GM13976 (cell line): ENCODE results near the gene PPARD.

Experiments used
- DNase-seq: peaks from one replicate; pipeline ENCODE4 v3.0.0; 2012; ENCODE audit warnings: low spot score
- in situ Hi-C: fragments of 300-500 bp; cut with MboI; formaldehyde crosslinking; loops from one replicate; pipeline ENCODE4 v1.12.0; 2022; ENCODE audit warnings: low sequenced_read_pairs, mixed read lengths, inconsistent platforms; ENCODE audit not compliant: unreplicated experiment
- TF ChIP-seq, protein P1 (sequence below): IDR thresholded peaks from 2 replicates; pipeline ENCODE4 v1.5.1; 2012; ENCODE audit warnings: borderline replicate concordance, mild to moderate bottlenecking; ENCODE audit not compliant: insufficient read depth; ENCODE audit errors: extremely low read depth, missing control alignments, control extremely low read depth

The PPARD gene

DNA sequence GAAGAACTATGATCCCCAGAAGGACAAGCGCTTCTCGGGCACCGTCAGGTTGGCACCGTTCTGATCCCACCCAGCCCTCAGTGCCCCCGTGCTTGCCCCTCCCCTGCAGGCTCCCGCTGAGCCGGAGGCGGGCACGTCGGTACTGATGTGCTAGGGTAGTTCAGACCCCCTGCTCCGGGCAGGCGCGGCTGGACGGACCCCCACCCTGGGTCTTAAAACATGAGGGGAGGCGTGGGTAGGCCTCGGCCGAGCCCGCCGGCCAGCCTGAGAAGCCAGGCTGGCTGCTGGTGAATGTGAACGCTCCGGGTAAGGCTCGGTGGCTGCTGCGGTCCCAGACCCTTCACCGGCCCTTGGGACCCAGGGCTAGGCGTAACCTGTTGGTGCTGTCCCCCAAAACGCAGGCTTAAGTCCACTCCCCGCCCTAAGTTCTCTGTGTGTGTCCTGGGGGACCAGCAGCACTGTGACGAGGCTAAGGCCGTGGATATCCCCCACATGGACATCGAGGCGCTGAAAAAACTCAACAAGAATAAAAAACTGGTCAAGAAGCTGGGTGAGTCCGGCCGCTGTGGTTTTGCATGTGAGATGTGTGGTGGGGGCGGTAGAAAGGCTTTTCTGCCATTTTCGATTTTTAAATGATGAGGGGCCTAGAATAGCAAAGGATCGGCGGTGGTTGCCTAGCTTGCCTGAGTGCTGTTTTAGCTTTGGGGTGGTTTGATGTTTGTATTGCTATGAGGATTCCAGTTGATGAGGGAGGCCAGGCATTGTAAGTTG lies 126.8 kb downstream of the PPARD start:
- TF ChIP-seq, protein P1, sequence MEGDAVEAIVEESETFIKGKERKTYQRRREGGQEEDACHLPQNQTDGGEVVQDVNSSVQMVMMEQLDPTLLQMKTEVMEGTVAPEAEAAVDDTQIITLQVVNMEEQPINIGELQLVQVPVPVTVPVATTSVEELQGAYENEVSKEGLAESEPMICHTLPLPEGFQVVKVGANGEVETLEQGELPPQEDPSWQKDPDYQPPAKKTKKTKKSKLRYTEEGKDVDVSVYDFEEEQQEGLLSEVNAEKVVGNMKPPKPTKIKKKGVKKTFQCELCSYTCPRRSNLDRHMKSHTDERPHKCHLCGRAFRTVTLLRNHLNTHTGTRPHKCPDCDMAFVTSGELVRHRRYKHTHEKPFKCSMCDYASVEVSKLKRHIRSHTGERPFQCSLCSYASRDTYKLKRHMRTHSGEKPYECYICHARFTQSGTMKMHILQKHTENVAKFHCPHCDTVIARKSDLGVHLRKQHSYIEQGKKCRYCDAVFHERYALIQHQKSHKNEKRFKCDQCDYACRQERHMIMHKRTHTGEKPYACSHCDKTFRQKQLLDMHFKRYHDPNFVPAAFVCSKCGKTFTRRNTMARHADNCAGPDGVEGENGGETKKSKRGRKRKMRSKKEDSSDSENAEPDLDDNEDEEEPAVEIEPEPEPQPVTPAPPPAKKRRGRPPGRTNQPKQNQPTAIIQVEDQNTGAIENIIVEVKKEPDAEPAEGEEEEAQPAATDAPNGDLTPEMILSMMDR = no peak
- DNase-seq = no peak
- in situ Hi-C loops = no loop called here

DNA sequence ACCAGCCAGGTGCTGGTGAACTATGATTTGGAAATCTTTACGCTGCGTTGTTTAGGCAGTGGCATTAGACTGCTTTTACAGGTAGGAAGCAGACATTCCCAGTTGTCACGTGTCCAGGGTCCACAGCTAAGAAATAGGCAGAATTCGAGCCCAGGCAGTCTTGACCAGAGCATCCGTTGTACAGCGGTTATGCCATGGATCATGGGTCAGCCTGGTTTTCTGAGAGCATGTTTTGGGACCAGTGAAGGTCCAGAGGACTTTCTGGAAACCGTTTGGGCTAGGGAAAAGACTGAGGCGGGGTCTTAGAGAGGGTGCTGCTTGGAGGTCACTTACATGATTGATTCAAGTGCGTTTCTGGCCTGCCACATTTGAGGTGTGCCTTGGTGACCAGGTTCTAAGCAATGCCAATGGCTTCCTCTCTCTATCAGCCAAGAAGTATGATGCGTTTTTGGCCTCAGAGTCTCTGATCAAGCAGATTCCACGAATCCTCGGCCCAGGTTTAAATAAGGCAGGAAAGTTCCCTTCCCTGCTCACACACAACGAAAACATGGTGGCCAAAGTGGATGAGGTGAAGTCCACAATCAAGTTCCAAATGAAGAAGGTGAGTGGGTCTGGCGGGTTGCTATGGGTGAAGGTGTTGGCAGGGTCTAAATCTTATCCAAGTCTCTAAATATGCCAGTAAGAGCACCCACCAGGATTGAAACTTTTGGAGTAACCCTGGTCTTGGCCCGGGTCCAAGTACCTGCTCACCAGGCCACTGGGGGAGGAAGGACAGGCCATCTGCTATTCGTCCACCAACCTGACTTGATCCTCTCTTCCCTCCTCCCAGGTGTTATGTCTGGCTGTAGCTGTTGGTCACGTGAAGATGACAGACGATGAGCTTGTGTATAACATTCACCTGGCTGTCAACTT lies 127.6 kb downstream of the PPARD start:
- in situ Hi-C loops = no loop called here
- DNase-seq = no peak
- TF ChIP-seq, protein P1 = no peak

DNA sequence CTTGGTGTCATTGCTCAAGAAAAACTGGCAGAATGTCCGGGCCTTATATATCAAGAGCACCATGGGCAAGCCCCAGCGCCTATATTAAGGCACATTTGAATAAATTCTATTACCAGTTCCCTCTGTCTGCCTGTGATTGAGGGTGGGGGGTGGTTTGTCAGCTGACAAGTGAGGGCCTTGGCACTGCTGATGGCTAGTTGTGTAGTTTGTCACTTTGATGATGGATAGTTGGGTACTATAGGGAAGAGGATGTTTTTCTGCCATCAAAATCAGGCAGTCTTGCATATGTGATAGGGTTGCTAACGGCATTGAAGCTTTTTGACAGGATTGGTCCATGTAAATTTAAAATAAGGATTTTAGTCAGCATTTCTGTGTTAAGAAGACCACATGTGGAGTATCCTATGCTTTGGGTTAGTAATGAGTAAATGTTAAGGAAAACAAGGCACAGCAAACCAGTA lies 128.3 kb downstream of the PPARD start:
- TF ChIP-seq, protein P1 = no peak
- in situ Hi-C loops = no loop called here
- no peak for DNase-seq

DNA sequence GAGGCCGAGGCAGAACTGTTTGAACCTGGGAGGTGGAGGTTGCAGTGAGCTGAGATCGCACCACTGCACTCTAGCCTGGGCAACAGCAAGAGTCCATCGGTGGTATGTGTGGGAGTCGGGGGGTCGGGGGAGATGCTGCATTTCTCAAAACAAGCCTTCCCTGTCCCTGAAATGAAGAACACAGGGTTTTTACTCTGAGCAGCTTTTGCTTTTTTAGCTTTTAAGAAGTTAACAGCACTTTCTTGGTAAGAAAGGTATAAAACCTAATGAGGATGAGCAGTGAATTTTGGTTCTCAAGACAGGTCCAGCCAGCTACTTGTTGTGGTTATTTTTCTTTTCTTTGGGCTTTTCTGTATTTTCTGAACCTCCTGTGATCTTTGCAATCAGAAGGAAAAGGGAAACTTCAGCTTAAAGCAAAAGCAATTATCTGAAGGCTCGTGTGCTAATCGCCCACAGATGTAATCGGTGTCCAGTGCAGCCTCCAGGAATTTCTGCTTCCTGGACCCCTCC lies 129.5 kb downstream of the PPARD start:
- TF ChIP-seq, protein P1 = no peak
- in situ Hi-C loops = no loop called here
- DNase-seq = no peak

DNA sequence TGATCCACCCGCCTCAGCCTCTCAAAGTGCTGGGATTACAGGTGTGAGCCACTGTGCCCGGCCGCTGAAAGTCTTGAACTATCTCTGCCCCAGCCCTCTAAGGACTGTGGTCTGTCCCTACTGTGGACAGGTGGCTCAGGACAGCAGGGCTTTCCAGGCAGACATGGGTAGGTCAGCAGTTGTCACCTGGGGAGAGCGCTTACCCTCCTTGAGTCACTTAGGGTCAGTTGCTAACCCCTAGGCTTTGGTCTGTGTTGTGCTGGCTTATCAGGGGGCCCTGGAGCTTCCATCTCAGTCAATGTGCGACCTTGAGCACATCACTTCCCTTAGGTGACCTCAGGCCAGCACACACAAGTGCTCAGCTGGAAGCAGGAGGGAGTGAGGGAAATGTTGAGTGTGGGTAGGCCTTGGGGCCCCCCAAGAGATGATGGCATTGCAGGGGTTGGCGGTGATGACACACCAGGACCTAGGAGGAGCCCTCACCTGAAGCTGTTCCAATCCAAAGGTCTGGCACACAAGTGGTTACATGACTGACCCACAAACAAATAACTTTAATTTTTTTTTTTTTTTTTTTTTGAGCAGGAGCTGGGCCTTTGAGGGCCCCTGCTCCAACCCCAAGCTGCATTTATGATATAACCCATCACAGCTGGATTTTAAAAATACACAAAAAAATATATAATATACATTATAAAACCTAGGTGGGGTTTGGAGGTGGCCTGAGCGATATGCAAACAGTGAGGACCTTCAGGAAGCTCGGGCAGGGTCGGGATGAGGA lies 130.9 kb downstream of the PPARD start:
- in situ Hi-C loops = no loop called here
- TF ChIP-seq, protein P1 = no peak
- no peak for DNase-seq

DNA sequence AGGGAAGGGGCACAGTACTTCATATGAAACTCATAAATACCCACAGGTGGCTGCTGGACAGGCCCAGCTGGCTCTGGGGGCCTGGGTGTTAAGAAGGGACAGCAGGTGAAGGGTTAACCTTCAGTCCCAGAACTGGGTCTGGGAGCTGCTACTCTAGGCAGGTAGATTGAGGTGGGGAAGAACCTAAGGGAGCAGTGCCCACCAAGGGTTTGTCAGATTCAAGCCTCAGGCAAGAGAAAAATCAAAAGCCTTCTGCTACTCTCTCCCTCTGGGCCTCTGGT lies 131.4 kb downstream of the PPARD start:
- TF ChIP-seq, protein P1 = no peak
- in situ Hi-C loops = no loop called here
- peak; percentile 41 for DNase-seq
